Mucosa of gallbladder (tissue), 1 donor: ENCODE measurements around the gene NFYA. TPM values are rescaled to one million over a fixed set of nuclear protein-coding genes. Genes with fewer than 3 reads are reported as not detected.

Experiments used
- DNase-seq: peaks from one replicate; pipeline ENCODE4 v3.0.0-alpha.2; 2020; ENCODE audit warnings: low spot score
- total RNA-seq: library from RNA; stranded (reverse); gene quantifications from one replicate; pipeline ENCODE4 v1.2.1, GENCODE V29; 2021
- donor health status: DM: no; HTN: no; CAD: no.

NFYA gene
- total RNA-seq, 1 donor from 2014 or later: 24.8 TPM

- DNase-seq: no peak
These were observed 26.7 kb upstream of the NFYA start for GRCh38 chr6:41046084-41046483.

DNA sequence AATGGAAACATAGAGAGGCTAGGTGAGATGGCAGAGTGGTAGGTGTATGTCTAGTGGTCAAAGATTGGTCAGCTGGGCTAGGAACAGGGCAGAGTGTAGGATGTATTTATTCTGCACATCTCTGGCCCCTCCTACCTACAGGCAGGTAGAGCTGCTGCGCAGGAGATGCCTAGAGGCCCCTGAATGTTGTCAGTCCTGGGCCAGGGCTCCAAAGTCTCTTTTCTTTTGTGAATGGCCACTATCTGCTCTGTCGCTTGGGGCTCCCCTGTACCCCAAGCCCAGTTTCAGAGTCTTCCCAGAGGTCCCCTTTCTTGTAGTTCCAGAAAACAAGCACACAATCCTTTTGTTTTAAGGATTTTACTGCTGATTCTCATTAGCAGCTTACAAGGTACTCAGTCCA lies 25.5 kb upstream of the NFYA start:
- DNase-seq: no peak

- DNase-seq: no peak
These were observed 24.7 kb upstream of the NFYA start for GRCh38 chr6:41047745-41048732.

DNA sequence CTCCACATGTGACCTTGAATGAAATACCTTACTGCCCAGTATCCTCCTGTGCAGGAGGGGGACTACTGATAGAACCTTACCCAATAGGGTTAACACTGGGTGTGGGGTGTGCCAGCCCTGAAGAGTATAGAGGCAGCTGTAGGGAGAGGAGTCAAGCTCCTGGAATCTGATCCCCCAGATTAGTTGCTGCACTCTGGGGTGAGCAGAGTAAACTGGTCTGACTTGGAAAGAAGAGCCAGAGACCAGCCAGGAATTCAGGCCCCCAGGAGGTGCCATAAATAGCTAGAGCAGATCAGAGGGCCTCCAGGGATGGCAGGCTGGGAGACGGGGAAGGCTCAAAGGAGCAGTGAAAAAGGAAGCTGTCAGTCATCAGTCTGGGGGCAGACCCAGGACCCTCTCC lies 23.3 kb upstream of the NFYA start:
- DNase-seq: no peak

DNA sequence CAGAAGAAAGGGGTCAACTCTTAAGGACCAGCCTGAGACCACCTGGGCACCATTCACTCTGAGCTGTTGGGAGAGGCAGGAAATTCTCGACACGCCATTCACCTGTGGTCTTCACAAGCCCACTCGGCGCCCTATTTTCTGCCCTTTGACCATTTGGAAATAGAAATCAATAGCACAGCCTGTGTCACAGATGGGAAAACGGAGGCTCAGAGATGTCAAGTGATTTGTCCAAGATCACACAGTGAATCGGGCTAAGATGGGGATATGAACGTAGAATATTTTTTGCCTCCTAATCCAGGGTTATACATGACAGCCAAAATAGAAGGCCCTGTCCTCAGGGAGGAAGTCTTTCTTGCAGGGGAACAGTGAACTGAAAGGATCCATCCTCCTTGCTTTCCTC lies 22.8 kb upstream of the NFYA start:
- no peak for DNase-seq

- DNase-seq: no peak
These were observed 22.2 kb upstream of the NFYA start for GRCh38 chr6:41050536-41050935.

DNA sequence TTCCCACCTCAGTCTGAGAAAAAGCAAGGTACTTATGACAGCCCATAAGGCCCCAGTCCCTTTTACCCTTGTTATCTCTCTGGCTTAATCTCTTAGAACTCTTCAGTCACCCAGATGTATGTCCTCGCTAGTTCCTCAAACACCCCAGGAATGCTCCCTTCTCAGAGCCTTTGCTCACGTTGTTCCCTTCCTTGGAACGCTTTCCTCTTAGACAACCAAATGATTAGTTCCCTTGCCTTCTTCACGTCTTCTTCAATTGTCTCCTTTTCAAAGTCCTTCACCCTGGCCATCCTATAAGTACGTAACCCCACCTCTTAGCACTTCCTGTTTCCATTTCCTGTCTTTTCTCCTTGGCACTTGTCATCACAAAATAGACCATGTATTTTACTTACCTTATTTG lies 20.9 kb upstream of the NFYA start:
- DNase-seq: no peak

DNA sequence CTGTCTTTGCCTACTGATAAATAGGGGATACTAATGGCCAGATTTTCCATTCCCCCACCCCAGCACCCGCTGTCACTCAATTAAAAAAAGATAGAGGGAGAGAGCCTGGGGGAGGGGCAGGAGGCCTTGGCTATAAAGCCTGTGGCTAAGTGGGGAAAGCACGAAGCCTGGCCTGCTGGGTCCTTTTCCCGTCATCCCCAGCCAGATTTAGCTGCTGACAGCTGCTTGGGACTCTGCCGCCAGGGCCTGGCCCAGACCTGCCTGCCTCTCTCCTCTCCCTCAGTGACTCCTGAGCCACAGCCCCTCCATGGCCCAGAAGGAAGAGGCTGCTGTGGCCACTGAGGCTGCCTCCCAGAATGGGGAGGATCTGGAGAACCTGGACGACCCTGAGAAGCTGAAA lies 19.7 kb upstream of the NFYA start, which contains the start of gene APOBEC2:
APOBEC2 (plus strand) TSS at position 162 of the 400 bp plus-strand sequence; CDS start at position 308, 146 bp downstream.
- no peak for DNase-seq

- DNase-seq: no peak
These were observed 18.3 kb upstream of the NFYA start for GRCh38 chr6:41054511-41054910.

- no peak for DNase-seq
These were observed 17.6 kb upstream of the NFYA start for GRCh38 chr6:41055149-41055548.

- no peak for DNase-seq
These were observed 15.8 kb upstream of the NFYA start for GRCh38 chr6:41056768-41057490.

DNA sequence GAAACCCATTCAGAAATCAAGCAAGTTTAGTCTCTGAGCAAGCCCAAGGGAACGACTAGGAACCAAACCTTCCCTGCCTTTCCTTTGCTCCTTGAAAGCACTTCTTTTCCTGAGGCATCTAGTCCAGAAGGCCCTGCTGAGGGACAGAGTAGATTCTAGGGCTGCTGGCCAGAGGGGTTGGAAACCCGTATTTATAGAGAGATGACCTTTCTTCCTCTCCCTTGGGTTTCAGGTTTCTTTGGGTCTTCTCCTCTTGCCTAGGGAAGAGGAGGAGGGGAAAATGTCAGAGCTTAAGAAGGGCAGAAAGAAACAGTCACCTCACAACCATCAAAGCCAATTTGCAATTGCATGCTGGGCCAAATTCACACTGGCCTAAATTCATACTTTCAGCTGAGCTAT lies 14.0 kb upstream of the NFYA start:
- no peak for DNase-seq

- no peak for DNase-seq
These were observed 13.2 kb upstream of the NFYA start for GRCh38 chr6:41059556-41059955.

GRCh38 chr6:41061196-41061726 lies 11.5 kb upstream of the NFYA start:
- no peak for DNase-seq

GRCh38 chr6:41062056-41062455 lies 10.7 kb upstream of the NFYA start:
- no peak for DNase-seq

DNA sequence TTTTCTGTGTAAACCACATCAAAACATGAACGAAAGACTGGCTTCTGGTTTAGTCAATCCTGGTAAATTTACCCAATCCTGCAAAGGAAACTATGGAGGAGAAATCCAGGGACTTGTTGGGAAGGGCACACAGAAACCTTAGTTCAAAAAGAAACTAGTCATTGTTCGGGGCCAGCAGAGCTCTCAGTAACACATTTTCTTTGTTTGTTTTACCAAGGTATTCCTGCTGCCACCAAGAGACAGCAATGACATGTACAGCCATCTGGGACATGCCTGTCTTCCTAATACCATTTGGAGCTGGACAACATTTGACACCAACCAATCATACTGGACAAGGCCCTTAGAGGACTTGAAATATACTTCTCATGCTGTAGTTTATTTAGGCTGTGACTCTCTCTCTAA lies 8.9 kb upstream of the NFYA start:
- DNase-seq: no peak

- peak; percentile 37 for DNase-seq
These were observed 7.9 kb upstream of the NFYA start for GRCh38 chr6:41064841-41065240.

DNA sequence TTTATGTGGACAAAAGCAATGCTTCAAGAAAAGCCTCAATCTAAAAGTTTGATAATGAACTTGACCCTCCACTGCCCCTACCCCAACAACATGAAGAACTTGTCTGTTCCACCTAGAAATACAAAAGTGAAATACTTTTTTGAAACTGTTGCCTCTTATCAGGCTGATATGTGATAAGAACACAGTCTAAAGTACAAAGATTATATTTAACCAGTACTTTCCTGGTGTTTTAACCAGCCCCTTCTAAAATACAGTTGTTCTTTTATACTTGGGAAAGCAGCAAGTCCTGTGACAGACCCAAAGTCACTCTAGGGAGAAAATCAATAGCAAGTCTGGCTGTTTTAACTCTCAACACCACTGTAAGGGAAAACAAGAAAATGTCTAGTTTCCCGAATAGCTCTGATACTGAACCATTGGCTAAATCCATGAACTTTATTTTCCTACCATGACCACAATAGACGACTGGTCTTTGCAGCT lies 7.2 kb upstream of the NFYA start:
- DNase-seq: no peak

- DNase-seq: peak; percentile 82
These were observed 5.9 kb upstream of the NFYA start for GRCh38 chr6:41066867-41067304.

- DNase-seq: no peak
These were observed 1.3 kb upstream of the NFYA start for GRCh38 chr6:41071501-41071922.

DNA sequence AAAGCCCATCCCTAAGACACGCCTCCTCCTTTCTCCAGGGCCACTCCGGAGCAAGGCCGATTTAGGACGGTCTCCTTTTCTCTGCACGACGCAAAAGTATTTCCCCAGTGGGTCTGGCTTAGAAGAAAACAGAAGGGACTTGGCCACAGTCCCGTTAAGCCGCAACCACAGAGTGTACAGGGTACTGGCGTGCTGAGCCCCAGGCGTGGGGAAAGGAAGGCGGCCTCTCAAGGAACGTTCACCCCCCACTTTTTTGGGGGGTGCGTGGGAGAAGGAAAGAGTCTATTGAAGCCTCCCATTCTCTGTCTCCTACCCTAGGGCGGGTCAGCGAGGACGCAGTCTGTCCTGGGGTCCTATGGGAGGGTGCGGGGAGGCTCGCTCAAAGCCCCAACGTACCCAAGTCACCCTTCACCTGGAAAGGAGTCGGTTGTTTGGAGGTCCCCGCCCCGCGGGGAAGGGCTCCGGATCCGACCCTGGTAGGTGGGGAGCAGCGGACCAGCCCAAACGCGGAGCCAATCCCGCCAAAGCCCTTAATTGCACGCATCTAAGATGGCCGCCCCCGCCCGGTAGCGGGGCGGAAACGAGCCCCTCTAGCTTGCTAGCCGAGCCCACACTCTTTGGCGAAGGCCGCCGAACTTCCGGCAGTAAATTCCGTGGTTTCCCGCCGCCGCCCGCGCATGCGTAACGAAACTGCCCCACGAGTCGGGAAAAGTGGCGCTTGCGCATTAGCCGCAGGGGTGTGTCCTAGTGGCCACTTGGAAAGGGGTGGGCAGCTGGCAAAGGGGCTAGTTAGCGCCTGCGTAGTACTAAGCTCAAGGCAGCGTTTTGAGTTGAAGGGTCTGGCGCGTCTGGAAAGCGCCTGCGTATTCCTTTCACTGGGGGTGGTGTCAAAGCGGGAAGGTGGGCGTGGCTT lies 595 bp upstream of the NFYA start, which contains the start of gene OARD1:
OARD1 (minus strand) TSS at position 434 of the 913 bp plus-strand sequence. CDS start 722 bp downstream, outside the sequence.
- DNase-seq: peak; percentile 100
